ENCODE measurements around the gene ARL15. TPM values are rescaled to one million over a fixed set of nuclear protein-coding genes. Genes with fewer than 3 reads are reported as not detected.

Gene ARL15
- total RNA-seq, 1 experiment from 2014 or later, result 6.9 TPM

- Histone ChIP-seq H2AFZ (ENCODE audit: low read length) (no peak overlapping the region), H3K4me2 (ENCODE audit: low read length) (no peak overlapping the region), H3F3A (ENCODE audit: low read length, unreplicated experiment) (no peaks in the 10 kb centered on the region), H3K9me2 (replicated peaks; ENCODE audit: low read length) (no peaks in the 10 kb centered on the region), H3K9ac (ENCODE audit: low read length) (no peak overlapping the region), H4K20me1 (ENCODE audit: low read length) (no peaks in the 10 kb centered on the region), H3K9me3 (ENCODE audit: low read length) (no peaks in the 10 kb centered on the region), H3K4me3 (ENCODE audit: low read length) (no peak overlapping the region), H3K36me3 (ENCODE audit: low read depth, low read length) (no peaks in the 10 kb centered on the region), H3K79me2 (ENCODE audit: low read length) (no peaks in the 10 kb centered on the region), H3K4me1 (ENCODE audit: insufficient read depth, low read length) (no peaks in the 10 kb centered on the region), H3K27ac (ENCODE audit: low read length) (no peak overlapping the region), H3K27me3 (ENCODE audit: low read length) (no peaks in the 10 kb centered on the region)
- ChIA-PET CTCF (interaction anchor here (0.7 kb wide), 1 partner anchor 175 kb away, joined by 10 read pairs; no protein-coding TSS in a partner anchor), POLR2A (ENCODE audit: unreplicated experiment) (no interaction called here)
- ATAC-seq (no peak), DNase-seq (no peak)
- no peak for TF ChIP-seq CTCF (conservative IDR thresholded peaks at IDR 0.05; ENCODE audit: low read depth, low read length)
- no peak for TF ChIP-seq EZH2 (IDR thresholded peaks at IDR 0.05; ENCODE audit: low read length, unreplicated experiment)
- TF ChIP-seq EZH2phosphoT487 (IDR thresholded peaks at IDR 0.05; ENCODE audit: borderline replicate concordance, low read length), result no peak
- intact Hi-C loops (cut with micrococcal nuclease), result no loop called here
- BruUV-seq (replicated peaks), result no TSS peak
Observed at GRCh38 chr5:54247226-54247625, 63.1 kb downstream of the ARL15 start.

- BruUV-seq (replicated peaks), result no TSS peak
- Histone ChIP-seq H2AFZ (ENCODE audit: low read length) (no peak overlapping the region), H3K9me2 (replicated peaks; ENCODE audit: low read length) (no peaks in the 10 kb centered on the region), H3K9me3 (ENCODE audit: low read length) (no peaks in the 10 kb centered on the region), H3K27ac (ENCODE audit: low read length) (no peak overlapping the region), H3K4me2 (ENCODE audit: low read length) (no peak overlapping the region), H3K9ac (ENCODE audit: low read length) (no peak overlapping the region), H3K4me3 (ENCODE audit: low read length) (no peak overlapping the region), H3K36me3 (ENCODE audit: low read depth, low read length) (no peaks in the 10 kb centered on the region), H3K4me1 (ENCODE audit: insufficient read depth, low read length) (no peaks in the 10 kb centered on the region), H3F3A (ENCODE audit: low read length, unreplicated experiment) (no peaks in the 10 kb centered on the region), H4K20me1 (ENCODE audit: low read length) (no peaks in the 10 kb centered on the region), H3K79me2 (ENCODE audit: low read length) (no peaks in the 10 kb centered on the region), H3K27me3 (ENCODE audit: low read length) (no peaks in the 10 kb centered on the region)
- POLR2A ChIA-PET (ENCODE audit: unreplicated experiment), result interaction anchor here (0.7 kb wide), 1 partner anchor 508 kb away, joined by 6 read pairs; no protein-coding TSS in a partner anchor
- no peak for ATAC-seq
- intact Hi-C loops (cut with micrococcal nuclease), result loop anchor here (1.0 to 2.0 kb wide), 3 partner anchors 67 to 246 kb away; partner anchors contain the start of gene ARL15
- CTCF ChIA-PET, result interaction anchor here (0.5 to 1.0 kb wide), 11 partner anchors 10 to 624 kb away, joined by 3 to 17 read pairs (median 5); no protein-coding TSS in a partner anchor
- peak; percentile 48 for DNase-seq
- TF ChIP-seq EZH2phosphoT487 (IDR thresholded peaks at IDR 0.05; ENCODE audit: borderline replicate concordance, low read length), result no peak
- TF ChIP-seq EZH2 (IDR thresholded peaks at IDR 0.05; ENCODE audit: low read length, unreplicated experiment), result no peak
- peak; percentile 71 for TF ChIP-seq CTCF (conservative IDR thresholded peaks at IDR 0.05; ENCODE audit: low read depth, low read length)
Observed at GRCh38 chr5:54243483-54244080, 66.8 kb downstream of the ARL15 start.

- ChIA-PET POLR2A (ENCODE audit: unreplicated experiment) (no interaction called here), CTCF (interaction anchor here (0.5 kb wide), 1 partner anchor 1141 kb away, joined by 3 read pairs; no protein-coding TSS in a partner anchor)
- H3K9ac ChIP-seq (ENCODE audit: low read length), result no peak overlapping the region
- no TSS peak for BruUV-seq (replicated peaks)
- H3K4me1 ChIP-seq (ENCODE audit: insufficient read depth, low read length), result no peaks in the 10 kb centered on the region
- intact Hi-C loops (cut with micrococcal nuclease), result loop anchor here (2.0 kb wide), 1 partner anchor 69 kb away; the partner anchor contains the start of gene ARL15
- H3K27me3 ChIP-seq (ENCODE audit: low read length), result no peaks in the 10 kb centered on the region
- H3K9me3 ChIP-seq (ENCODE audit: low read length), result no peaks in the 10 kb centered on the region
- H3F3A ChIP-seq (ENCODE audit: low read length, unreplicated experiment), result no peaks in the 10 kb centered on the region
- no peak for TF ChIP-seq CTCF (conservative IDR thresholded peaks at IDR 0.05; ENCODE audit: low read depth, low read length)
- no peak for TF ChIP-seq EZH2 (IDR thresholded peaks at IDR 0.05; ENCODE audit: low read length, unreplicated experiment)
- no peak for TF ChIP-seq EZH2phosphoT487 (IDR thresholded peaks at IDR 0.05; ENCODE audit: borderline replicate concordance, low read length)
- H3K9me2 ChIP-seq (replicated peaks; ENCODE audit: low read length), result no peaks in the 10 kb centered on the region
- H2AFZ ChIP-seq (ENCODE audit: low read length), result no peak overlapping the region
- no peaks in the 10 kb centered on the region for H3K79me2 ChIP-seq (ENCODE audit: low read length)
- H3K4me2 ChIP-seq (ENCODE audit: low read length), result no peak overlapping the region
- H3K36me3 ChIP-seq (ENCODE audit: low read depth, low read length), result no peaks in the 10 kb centered on the region
- H3K4me3 ChIP-seq (ENCODE audit: low read length), result no peak overlapping the region
- no peaks in the 10 kb centered on the region for H4K20me1 ChIP-seq (ENCODE audit: low read length)
- ATAC-seq (no peak), DNase-seq (no peak)
- no peak overlapping the region for H3K27ac ChIP-seq (ENCODE audit: low read length)
Observed at GRCh38 chr5:54242297-54242696, 68.1 kb downstream of the ARL15 start.

Measured in PC-3 (cell line).